HG03575 (cell line): ENCODE measurements around the gene RNF112.
"Not testable (repeated sequence)": the region's sequence is repeated elsewhere in the genome, so short reads cannot be mapped to it uniquely, and the experiment has no call there.

Source experiments
- ATAC-seq: cut with Tn5 transposase; IDR thresholded peaks from one replicate; pipeline ENCODE4 v1.9.1; 2021; ENCODE audit not compliant: unreplicated experiment, insufficient number of reproducible peaks, low FRiP score; ENCODE audit errors: extremely low read depth

The RNF112 gene

DNA sequence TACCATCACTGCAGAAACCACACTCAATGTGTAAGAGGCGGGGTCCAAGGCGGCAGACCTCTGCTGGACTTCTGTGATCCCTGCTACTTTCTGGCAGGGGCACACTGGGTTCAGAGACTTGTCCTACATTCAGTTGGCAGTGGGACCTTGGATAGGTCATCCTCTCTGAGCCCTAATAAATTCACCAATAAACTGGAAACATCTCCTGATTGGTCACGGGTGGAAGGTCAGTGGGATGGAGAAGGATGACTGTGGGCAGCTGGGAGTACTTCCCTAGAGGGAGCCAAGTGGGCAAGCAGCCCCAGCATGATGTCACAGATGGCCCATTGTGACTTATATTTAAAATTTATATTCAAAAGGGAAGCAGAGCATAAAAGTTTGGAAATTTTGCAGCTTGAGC lies 49.7 kb downstream of the RNF112 start:
- no peak for ATAC-seq

- no peak for ATAC-seq
These were observed 50.1 kb downstream of the RNF112 start for GRCh38 chr17:19461116-19461515.

DNA sequence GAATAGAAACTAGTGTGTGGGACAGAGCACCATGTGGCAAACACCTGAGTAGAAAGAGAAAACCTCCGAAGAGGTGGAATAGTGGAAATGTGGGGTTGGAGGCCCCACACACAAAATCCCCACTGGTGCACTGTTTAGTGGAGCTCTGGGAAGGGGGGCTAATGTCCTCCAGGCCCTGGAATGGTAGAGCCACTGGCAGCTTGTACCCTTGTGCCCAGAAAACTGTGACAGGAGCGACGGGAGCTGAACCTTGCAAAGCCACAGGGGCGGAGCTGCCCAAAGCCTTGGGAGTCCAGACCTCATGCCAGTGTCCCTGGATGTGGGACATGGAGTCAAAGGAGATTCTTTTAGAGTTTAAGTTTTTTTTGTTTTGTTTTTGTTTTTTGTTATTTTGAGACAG lies 50.6 kb downstream of the RNF112 start:
- ATAC-seq, result no peak

DNA sequence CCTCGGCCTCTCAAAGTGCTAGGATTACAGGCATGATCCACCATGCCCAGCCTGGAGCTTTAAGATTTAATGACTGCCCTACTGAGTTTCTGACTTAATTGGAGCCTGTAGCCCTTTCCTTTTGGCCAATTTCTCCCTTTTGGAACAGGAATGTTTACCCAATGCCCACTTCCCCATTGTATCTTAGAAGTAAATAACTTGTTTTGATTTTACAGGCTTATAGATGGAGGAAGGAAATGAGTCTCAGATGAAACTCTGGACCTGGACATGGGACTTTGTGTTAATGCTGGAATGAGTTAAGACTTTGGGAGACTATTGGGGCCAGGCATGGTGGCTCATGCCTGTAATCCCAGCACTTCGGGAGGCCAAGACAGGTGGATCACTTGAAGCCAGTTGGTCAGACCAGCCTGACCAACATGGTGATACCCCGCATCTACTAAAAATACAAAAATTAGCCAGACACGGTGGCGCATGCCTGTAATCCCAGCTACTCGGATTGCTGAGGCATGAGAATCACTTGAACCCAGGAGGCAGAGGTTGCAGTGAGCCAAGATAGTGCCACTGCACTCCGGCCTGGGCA lies 51.5 kb downstream of the RNF112 start:
- ATAC-seq, result not testable (repeated sequence)

DNA sequence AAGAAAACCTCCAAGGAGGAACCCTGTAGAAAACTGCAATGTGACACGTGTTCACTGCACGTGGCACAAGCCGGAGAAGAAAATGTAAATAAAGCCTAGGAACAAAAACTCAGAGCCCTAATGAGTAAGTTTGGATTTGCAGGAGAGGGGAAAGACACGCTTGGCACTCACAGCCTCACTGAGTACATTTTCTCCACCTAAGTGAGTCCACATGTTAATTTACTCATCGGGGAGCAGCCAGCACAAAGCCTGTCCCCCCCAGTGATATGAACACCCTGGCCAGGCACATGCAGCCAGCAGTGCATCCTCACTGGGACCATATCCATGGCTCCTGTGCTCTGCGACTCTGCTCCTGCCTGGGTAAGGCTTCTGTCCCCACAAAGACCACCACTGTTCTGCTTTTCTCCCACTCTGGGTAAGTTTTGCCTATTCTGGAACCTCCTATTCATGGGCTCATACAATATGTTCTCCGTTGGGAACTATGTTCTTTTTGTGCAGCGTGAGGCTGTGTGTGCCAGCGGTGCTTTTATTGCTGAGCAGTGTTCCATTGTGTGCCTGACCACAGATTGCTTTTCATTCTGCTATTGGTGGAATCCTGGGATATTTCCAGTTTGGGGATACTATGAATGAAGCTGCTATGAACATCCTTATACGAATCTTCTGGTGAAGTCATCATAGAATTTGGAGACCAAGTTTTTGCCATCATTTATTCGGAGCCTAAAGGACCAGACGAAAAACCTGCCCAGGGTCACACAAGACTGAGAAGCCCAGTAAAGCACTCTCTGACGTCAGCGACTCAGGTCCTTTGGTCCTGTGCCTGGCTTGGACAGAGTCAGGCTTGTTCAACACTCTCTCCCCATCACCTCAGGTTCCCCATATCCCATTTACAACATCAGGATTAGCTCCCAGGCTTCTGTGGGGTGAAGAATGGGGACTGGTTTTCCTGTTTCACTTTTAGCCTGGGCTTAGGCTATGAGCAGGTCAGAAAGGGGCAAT lies 53.3 kb downstream of the RNF112 start:
- no peak for ATAC-seq
